SK-N-SH (cell line): ENCODE results near the gene BICC1. TPM values are rescaled to one million over a fixed set of nuclear protein-coding genes. Genes with fewer than 3 reads are reported as not detected.

Experiments
- CTCF ChIA-PET: fragments of 300-600, 350-600 bp; formaldehyde crosslinking; extraction: SDS; loops from one replicate; lab custom pipeline; 2021; lab: Yijun Ruan, JAX
- POLR2A ChIA-PET: fragments of 350-600 bp; sonication (Branson Sonifier 250); formaldehyde crosslinking; extraction: SDS; loops from one replicate; lab custom pipeline; 2020; ENCODE audit warnings: antibody characterized with exemption, inconsistent platforms; lab: Yijun Ruan, JAX
- DNase-seq: peaks from one replicate; pipeline ENCODE4 v3.0.0; 2012
- H2AFZ ChIP-seq: fragments of 200-600 bp; sonication (generic); 2 replicates; pipeline ENCODE4 v1.8.1; 2016; ENCODE audit warnings: antibody characterized with exemption, mild to moderate bottlenecking, low read depth
- H3F3A ChIP-seq: fragments of 200-600 bp; sonication (generic); replicated peaks from 2 replicates; pipeline ENCODE3; 2016; ENCODE audit warnings: antibody characterized with exemption, mild to moderate bottlenecking; ENCODE audit not compliant: insufficient read depth
- H3K27ac ChIP-seq, 2 experiments: fragments of 200-500 bp in 1 of 2; fragments of 200-600 bp in 1 of 2; sonication (Bioruptor generic) in 1 of 2; sonication (generic), shearing (Covaris generic) in 1 of 2; 2 replicates each; pipeline versions ENCODE4 v1.5.1 to v1.6.1; 2014 to 2016; ENCODE audit warnings: low read depth in 2 of 2, inconsistent platforms in 1 of 2, low read length in 1 of 2, mild to moderate bottlenecking in 1 of 2, mixed read lengths in 1 of 2
- H3K27me3 ChIP-seq: fragments of 200-600 bp; sonication (generic), shearing (Covaris generic); 2 replicates; pipeline ENCODE4 v1.6.1; 2016; ENCODE audit warnings: mixed run types; ENCODE audit not compliant: insufficient read depth
- H3K36me3 ChIP-seq, 2 experiments: fragments of 200-500 bp in 1 of 2; fragments of 200-600 bp in 1 of 2; sonication (Bioruptor generic) in 1 of 2; sonication (generic) in 1 of 2; replicated peaks in 1 of 2; 2 replicates each; pipeline versions ENCODE3 to v1.5.1; 2014 to 2016; ENCODE audit warnings: low read length in 1 of 2, mild to moderate bottlenecking in 1 of 2; ENCODE audit not compliant: insufficient read depth in 2 of 2, control insufficient read depth in 1 of 2
- H3K4me1 ChIP-seq, 2 experiments: fragments of 200-500 bp in 1 of 2; fragments of 200-600 bp in 1 of 2; sonication (Bioruptor generic) in 1 of 2; sonication (generic), shearing (Covaris generic) in 1 of 2; 2 replicates each; pipeline versions ENCODE4 v1.5.1 to v1.6.1; 2014 to 2016; ENCODE audit warnings: low read depth in 1 of 2, low read length in 1 of 2, mixed run types in 1 of 2; ENCODE audit not compliant: insufficient read depth in 2 of 2, control insufficient read depth in 1 of 2
- H3K4me2 ChIP-seq: fragments of 200-600 bp; sonication (generic), shearing (Covaris generic); 2 replicates; pipeline ENCODE4 v1.6.1; 2017; ENCODE audit warnings: mixed run types
- H3K4me3 ChIP-seq, 2 experiments: fragments of 200-500 bp in 1 of 2; fragments of 200-600 bp in 1 of 2; sonication (Bioruptor generic) in 1 of 2; sonication (generic), shearing (Covaris generic) in 1 of 2; 2 replicates each; pipeline versions ENCODE4 v1.5.1 to v1.8.1; 2014 to 2016; ENCODE audit warnings: low read depth in 2 of 2, inconsistent platforms in 1 of 2, low read length in 1 of 2, mild to moderate bottlenecking in 1 of 2, mixed read lengths in 1 of 2, moderate library complexity in 1 of 2
- H3K79me2 ChIP-seq: fragments of 200-600 bp; sonication (generic); 2 replicates; pipeline ENCODE4 v1.8.1; 2017; ENCODE audit warnings: mild to moderate bottlenecking; ENCODE audit not compliant: insufficient read depth
- H3K9ac ChIP-seq: fragments of 200-600 bp; sonication (generic); 2 replicates; pipeline ENCODE4 v1.6.1; 2017; ENCODE audit warnings: mixed run types
- H3K9me2 ChIP-seq: fragments of 200-600 bp; sonication (generic); 2 replicates; pipeline ENCODE4 v1.6.1; 2017; ENCODE audit warnings: mixed run types
- H3K9me3 ChIP-seq: fragments of 200-600 bp; sonication (generic); 2 replicates; pipeline ENCODE4 v1.6.1; 2017; ENCODE audit warnings: mixed run types, mild to moderate bottlenecking, moderate library complexity
- H4K20me1 ChIP-seq: fragments of 200-600 bp; sonication (generic); 2 replicates; pipeline ENCODE4 v1.6.1; 2017; ENCODE audit warnings: mild to moderate bottlenecking, mixed run types; ENCODE audit not compliant: insufficient read depth
- CHD2 ChIP-seq: fragments of 150-350 bp; IDR thresholded peaks from 2 replicates; pipeline ENCODE4 v1.6.1; 2018; ENCODE audit warnings: low read length; ENCODE audit not compliant: partially characterized antibody
- EZH2phosphoT487 ChIP-seq: fragments of 200-600 bp; sonication (generic); IDR thresholded peaks from 2 replicates; pipeline ENCODE4 v1.6.1; 2017; ENCODE audit warnings: low read depth, mixed run types, mild to moderate bottlenecking, antibody characterized with exemption, moderate library complexity, borderline replicate concordance
- GABPA ChIP-seq: IDR thresholded peaks from 2 replicates; pipeline ENCODE4 v1.4.0; 2012; ENCODE audit warnings: low read depth, mild to moderate bottlenecking
- GATA2 ChIP-seq: sonication (generic); formaldehyde crosslinking; IDR thresholded peaks from 2 replicates; pipeline ENCODE4 v1.5.0; 2020; ENCODE audit warnings: mild to moderate bottlenecking, missing genetic modification reagents
- JUND ChIP-seq: IDR thresholded peaks from 2 replicates; pipeline ENCODE4 v1.4.0; 2012
- MEF2A ChIP-seq: IDR thresholded peaks from 2 replicates; pipeline ENCODE4 v1.4.0; 2012; ENCODE audit warnings: low read depth, borderline replicate concordance
- MXI1 ChIP-seq: IDR thresholded peaks from 2 replicates; pipeline ENCODE4 v1.6.1; 2012; ENCODE audit warnings: mild to moderate bottlenecking, low read depth, low read length, improper control_type of control experiment
- NFIC ChIP-seq: IDR thresholded peaks from 2 replicates; pipeline ENCODE4 v1.4.0; 2012; ENCODE audit warnings: borderline replicate concordance
- POLR2AphosphoS5 ChIP-seq: IDR thresholded peaks from 2 replicates; pipeline ENCODE4 v1.6.1; 2012; ENCODE audit warnings: low read depth, low read length
- RCOR1 ChIP-seq: fragments of 150-350 bp; IDR thresholded peaks from 2 replicates; pipeline ENCODE4 v1.6.1; 2017; ENCODE audit warnings: antibody characterized with exemption, low read length
- TAF1 ChIP-seq: IDR thresholded peaks from 2 replicates; pipeline ENCODE4 v1.6.1; 2012; ENCODE audit warnings: low read depth, mild to moderate bottlenecking, low read length, moderate library complexity, borderline replicate concordance
- TEAD4 ChIP-seq: IDR thresholded peaks from 2 replicates; pipeline ENCODE4 v1.4.0; 2012; ENCODE audit warnings: mild to moderate bottlenecking, borderline replicate concordance; ENCODE audit not compliant: insufficient read depth
- YY1 ChIP-seq: IDR thresholded peaks from 2 replicates; pipeline ENCODE4 v1.4.0; 2012; ENCODE audit warnings: low read depth, mild to moderate bottlenecking
- WGBS: methylation state at CpG from one replicate; pipeline ENCODE4 v1.1.6; 2017; ENCODE audit warnings: low lambda C conversion rate; 5-methylcytosine and 5-hydroxymethylcytosine counted together
- polyA plus RNA-seq, 3 experiments: library from polyadenylated mRNA; depleted of rRNA; stranded (reverse); fragments of >200 nt; gene quantifications; 2 replicates each; pipeline ENCODE4 v1.2.3, GENCODE V29; 2012
- TF ChIP-seq, protein P1 (sequence below): IDR thresholded peaks from 2 replicates; pipeline ENCODE4 v1.4.0; 2012; ENCODE audit warnings: low read depth, borderline replicate concordance
- TF ChIP-seq, protein P2 (sequence below): fragments of 150-350 bp; IDR thresholded peaks from 2 replicates; pipeline ENCODE4 v1.6.1; 2016; ENCODE audit warnings: mild to moderate bottlenecking, low read depth, low read length
- TF ChIP-seq, protein P3 (sequence below): fragments of 200-600 bp; sonication (generic); IDR thresholded peaks from 2 replicates; pipeline ENCODE4 v1.6.1; 2017; ENCODE audit warnings: antibody characterized with exemption, mild to moderate bottlenecking, moderate library complexity
- TF ChIP-seq, protein P4 (sequence below): IDR thresholded peaks from 2 replicates; pipeline ENCODE4 v1.4.0; 2012; ENCODE audit warnings: low read depth, borderline replicate concordance
- TF ChIP-seq, protein P5 (sequence below): IDR thresholded peaks from 2 replicates; pipeline ENCODE4 v1.4.0; 2012; ENCODE audit warnings: low read depth

Gene BICC1
- polyA plus RNA-seq, 1 of the 3 experiments (the other 2 are of a cell fraction): 1.5 TPM

DNA sequence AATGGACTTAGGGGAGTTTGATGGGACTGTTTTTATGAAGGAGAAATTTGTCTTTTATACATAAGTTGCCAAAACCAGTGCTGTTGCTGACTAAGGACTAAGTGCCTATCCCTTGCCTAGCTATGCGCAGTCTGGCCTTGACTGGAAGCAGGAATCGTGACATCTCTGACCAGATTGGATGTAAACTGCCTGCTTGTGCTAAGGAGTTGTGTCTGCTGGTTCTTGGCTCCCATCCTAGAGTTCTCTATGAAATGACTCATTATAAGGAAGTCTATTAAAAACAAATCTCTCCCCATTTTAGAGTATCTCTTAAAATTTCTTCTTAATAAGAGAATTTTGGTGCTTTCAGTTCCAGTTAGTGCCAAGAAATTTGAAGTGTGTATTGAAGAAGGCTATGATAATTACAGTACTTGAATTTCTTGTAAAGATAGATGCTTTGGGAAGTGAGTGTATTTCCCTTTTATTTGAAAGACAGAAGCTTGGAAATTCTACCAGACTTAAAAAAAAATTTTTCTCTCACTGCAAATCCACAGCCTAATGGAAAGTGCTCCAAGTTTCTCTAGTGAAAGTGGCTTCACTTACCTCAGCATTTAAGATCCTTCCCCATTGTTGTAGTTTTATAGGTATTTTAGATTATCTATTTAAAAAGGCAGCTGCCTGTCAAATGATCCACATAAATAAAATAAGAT lies 77.6 kb downstream of the BICC1 start (continued):
- TF ChIP-seq, protein P1, sequence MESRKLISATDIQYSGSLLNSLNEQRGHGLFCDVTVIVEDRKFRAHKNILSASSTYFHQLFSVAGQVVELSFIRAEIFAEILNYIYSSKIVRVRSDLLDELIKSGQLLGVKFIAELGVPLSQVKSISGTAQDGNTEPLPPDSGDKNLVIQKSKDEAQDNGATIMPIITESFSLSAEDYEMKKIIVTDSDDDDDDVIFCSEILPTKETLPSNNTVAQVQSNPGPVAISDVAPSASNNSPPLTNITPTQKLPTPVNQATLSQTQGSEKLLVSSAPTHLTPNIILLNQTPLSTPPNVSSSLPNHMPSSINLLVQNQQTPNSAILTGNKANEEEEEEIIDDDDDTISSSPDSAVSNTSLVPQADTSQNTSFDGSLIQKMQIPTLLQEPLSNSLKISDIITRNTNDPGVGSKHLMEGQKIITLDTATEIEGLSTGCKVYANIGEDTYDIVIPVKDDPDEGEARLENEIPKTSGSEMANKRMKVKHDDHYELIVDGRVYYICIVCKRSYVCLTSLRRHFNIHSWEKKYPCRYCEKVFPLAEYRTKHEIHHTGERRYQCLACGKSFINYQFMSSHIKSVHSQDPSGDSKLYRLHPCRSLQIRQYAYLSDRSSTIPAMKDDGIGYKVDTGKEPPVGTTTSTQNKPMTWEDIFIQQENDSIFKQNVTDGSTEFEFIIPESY: no peak
- peak; percentile 80 for TF ChIP-seq NFIC
- no peak for TF ChIP-seq CHD2
- TF ChIP-seq GABPA: no peak
- no peak for TF ChIP-seq YY1
- peak; percentile 24; the same call in 1 of the 2 replicates for TF ChIP-seq TEAD4
- TF ChIP-seq, protein P2, sequence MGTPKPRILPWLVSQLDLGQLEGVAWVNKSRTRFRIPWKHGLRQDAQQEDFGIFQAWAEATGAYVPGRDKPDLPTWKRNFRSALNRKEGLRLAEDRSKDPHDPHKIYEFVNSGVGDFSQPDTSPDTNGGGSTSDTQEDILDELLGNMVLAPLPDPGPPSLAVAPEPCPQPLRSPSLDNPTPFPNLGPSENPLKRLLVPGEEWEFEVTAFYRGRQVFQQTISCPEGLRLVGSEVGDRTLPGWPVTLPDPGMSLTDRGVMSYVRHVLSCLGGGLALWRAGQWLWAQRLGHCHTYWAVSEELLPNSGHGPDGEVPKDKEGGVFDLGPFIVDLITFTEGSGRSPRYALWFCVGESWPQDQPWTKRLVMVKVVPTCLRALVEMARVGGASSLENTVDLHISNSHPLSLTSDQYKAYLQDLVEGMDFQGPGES: no peak
- TF ChIP-seq RCOR1: no peak

DNA sequence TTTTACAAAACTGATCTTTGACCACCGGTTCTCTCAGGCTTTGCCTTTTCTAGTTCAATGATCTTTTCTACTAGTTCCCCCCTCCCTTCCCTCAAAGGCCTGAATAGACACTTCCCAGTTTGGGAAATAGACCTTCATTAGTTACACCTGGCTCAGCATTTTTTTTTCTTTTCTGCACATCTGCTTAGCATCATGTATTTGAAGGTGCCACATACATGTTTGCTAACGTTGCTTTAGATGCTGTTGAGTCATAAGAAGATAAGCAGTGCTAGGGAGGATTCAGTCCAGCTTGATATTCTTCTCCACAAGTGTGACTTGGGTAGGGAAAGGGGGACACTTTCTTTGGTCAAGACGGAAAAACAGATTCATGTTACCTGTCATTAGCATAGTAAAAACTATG lies 78.3 kb downstream of the BICC1 start:
- H2AFZ ChIP-seq: no peak overlapping the region
- H3K9me2 ChIP-seq: no peaks in the 10 kb centered on the region
- 0 out of 2 replicates have a peak, but pooled peaks cover 8% of the 10 kb centered on the region for H3K79me2 ChIP-seq
- no peaks in the 10 kb centered on the region for H3K9me3 ChIP-seq
- H3K4me1 ChIP-seq: peaks cover 5% of the 10 kb centered on the region in 2 experiments; a peak in 3 of 4 replicates
- no peak for DNase-seq
- POLR2A ChIA-PET: no interaction called here
- peak overlapping the region; percentile 80 to 81; a peak in 3 of 4 replicates for H3K27ac ChIP-seq
- H3K36me3 ChIP-seq: no peaks in the 10 kb centered on the region
- H3K4me3 ChIP-seq: no peak overlapping the region
- CTCF ChIA-PET: interaction anchor here (1.0 to 3.0 kb wide), 2 partner anchors 50 to 78 kb away, joined by 3 to 10 read pairs; no protein-coding TSS in a partner anchor
- TF ChIP-seq, protein P3, sequence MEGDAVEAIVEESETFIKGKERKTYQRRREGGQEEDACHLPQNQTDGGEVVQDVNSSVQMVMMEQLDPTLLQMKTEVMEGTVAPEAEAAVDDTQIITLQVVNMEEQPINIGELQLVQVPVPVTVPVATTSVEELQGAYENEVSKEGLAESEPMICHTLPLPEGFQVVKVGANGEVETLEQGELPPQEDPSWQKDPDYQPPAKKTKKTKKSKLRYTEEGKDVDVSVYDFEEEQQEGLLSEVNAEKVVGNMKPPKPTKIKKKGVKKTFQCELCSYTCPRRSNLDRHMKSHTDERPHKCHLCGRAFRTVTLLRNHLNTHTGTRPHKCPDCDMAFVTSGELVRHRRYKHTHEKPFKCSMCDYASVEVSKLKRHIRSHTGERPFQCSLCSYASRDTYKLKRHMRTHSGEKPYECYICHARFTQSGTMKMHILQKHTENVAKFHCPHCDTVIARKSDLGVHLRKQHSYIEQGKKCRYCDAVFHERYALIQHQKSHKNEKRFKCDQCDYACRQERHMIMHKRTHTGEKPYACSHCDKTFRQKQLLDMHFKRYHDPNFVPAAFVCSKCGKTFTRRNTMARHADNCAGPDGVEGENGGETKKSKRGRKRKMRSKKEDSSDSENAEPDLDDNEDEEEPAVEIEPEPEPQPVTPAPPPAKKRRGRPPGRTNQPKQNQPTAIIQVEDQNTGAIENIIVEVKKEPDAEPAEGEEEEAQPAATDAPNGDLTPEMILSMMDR: no peak
- no peak for TF ChIP-seq MEF2A
- no peak for TF ChIP-seq POLR2AphosphoS5
- no peak for TF ChIP-seq MXI1
- no peak for TF ChIP-seq EZH2phosphoT487
- TF ChIP-seq RCOR1: no peak
- no peak for TF ChIP-seq GATA2 (CRISPR knock-in tag)
- no peak for TF ChIP-seq YY1
- TF ChIP-seq JUND: no peak
- no peak for TF ChIP-seq TAF1
- TF ChIP-seq, protein P4, sequence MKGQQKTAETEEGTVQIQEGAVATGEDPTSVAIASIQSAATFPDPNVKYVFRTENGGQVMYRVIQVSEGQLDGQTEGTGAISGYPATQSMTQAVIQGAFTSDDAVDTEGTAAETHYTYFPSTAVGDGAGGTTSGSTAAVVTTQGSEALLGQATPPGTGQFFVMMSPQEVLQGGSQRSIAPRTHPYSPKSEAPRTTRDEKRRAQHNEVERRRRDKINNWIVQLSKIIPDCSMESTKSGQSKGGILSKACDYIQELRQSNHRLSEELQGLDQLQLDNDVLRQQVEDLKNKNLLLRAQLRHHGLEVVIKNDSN: no peak
- TF ChIP-seq, protein P5, sequence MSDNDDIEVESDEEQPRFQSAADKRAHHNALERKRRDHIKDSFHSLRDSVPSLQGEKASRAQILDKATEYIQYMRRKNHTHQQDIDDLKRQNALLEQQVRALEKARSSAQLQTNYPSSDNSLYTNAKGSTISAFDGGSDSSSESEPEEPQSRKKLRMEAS: no peak
- peak overlapping the region; percentile 45; the same call in 1 of the 2 replicates for H3K4me2 ChIP-seq
- H3K9ac ChIP-seq: no peak overlapping the region
- H3K27me3 ChIP-seq: no peaks in the 10 kb centered on the region
- 68% methylated on average over 3 of the region's 3 CpGs for WGBS
- H4K20me1 ChIP-seq: peaks cover 8% of the 10 kb centered on the region; the same call in 1 of the 2 replicates
- peaks cover 17% of the 10 kb centered on the region for H3F3A ChIP-seq
